HepG2 (cell line): ENCODE measurements around the gene MFSD11. TPM values are rescaled to one million over a fixed set of nuclear protein-coding genes. Genes with fewer than 3 reads are reported as not detected.

Source experiments
- ATAC-seq: fragments of 200-7000 bp; cut with Tn5 transposase; 3 replicates; pipeline ENCODE4 v1.9.1; 2020; ENCODE audit warnings: mild to moderate bottlenecking, moderate library complexity
- BruUV-seq: library from RNA; stranded (reverse); fragments of 400-500 nt; replicated peaks from 2 replicates; lab custom pipeline; 2021; lab: Mats Ljungman, UMichigan
- CTCF ChIA-PET: fragments of 300-600 bp; formaldehyde crosslinking; extraction: SDS; loops from one replicate; lab custom pipeline; 2021; ENCODE audit warnings: low total read pairs, inconsistent platforms, low intra/inter-chr PET ratio; lab: Yijun Ruan, JAX
- POLR2A ChIA-PET: fragments of 350-600 bp; sonication (Branson Sonifier 250); formaldehyde crosslinking; loops from one replicate; lab custom pipeline; 2020; ENCODE audit warnings: antibody characterized with exemption, inconsistent platforms; lab: Yijun Ruan, JAX
- DNase-seq: peaks from one replicate; pipeline ENCODE4 v3.0.0-alpha.2; 2015; ENCODE audit warnings: low spot score
- FAIRE-seq: peaks from 3 replicates; lab custom pipeline; 2011; peaks lifted over from hg19 to GRCh38; lab: Jason Lieb, UNC
- H2AFZ ChIP-seq: one replicate; pipeline ENCODE4 v1.6.1; 2011; ENCODE audit warnings: low read length, inconsistent platforms
- H3K27ac ChIP-seq: fragments of 300-600 bp; 3 replicates; pipeline ENCODE4 v1.8.0; 2011; ENCODE audit warnings: mixed run types, mild to moderate bottlenecking, mixed read lengths, low read length, inconsistent platforms; ENCODE audit not compliant: insufficient read depth; ENCODE audit errors: extremely low read length
- H3K27me3 ChIP-seq, 2 experiments: fragments of 200-600 bp in 1 of 2; 2 replicates in 1 of 2; 3 replicates in 1 of 2; pipeline versions ENCODE4 v1.6.0 to v1.8.0; 2011; ENCODE audit warnings: low read length in 2 of 2, mild to moderate bottlenecking in 2 of 2, moderate library complexity in 2 of 2, inconsistent platforms in 1 of 2; ENCODE audit not compliant: insufficient read depth in 2 of 2, control insufficient read depth in 1 of 2
- H3K36me3 ChIP-seq, 2 experiments: fragments of 200-600 bp in 1 of 2; replicated peaks in 1 of 2; 2 replicates in 1 of 2; 3 replicates in 1 of 2; pipeline versions ENCODE4 v1.5.1 to v1.8.0; 2011; ENCODE audit warnings: low read length in 2 of 2, inconsistent platforms in 1 of 2; ENCODE audit not compliant: insufficient read depth in 2 of 2, control insufficient read depth in 1 of 2
- H3K4me1 ChIP-seq: 2 replicates; pipeline ENCODE4 v1.5.1; 2012; ENCODE audit warnings: low read length, inconsistent platforms; ENCODE audit not compliant: insufficient read depth
- H3K4me2 ChIP-seq: 2 replicates; pipeline ENCODE4 v1.6.0; 2011; ENCODE audit warnings: low read depth, low read length, inconsistent platforms
- H3K4me3 ChIP-seq, 3 experiments: fragments of 200-600 bp in 1 of 3; sonication (generic), shearing (Covaris generic) in 1 of 3; replicated peaks in 1 of 3; 2 replicates each; pipeline ENCODE4 v1.5.1; 2011 to 2016; ENCODE audit warnings: low read length in 3 of 3, inconsistent platforms in 2 of 3, low read depth in 2 of 3, mild to moderate bottlenecking in 2 of 3, control low read depth in 1 of 3, mixed read lengths in 1 of 3; ENCODE audit not compliant: insufficient read depth in 1 of 3
- H3K79me2 ChIP-seq: one replicate; pipeline ENCODE4 v1.6.1; 2011; ENCODE audit warnings: low read length, inconsistent platforms; ENCODE audit not compliant: insufficient read depth
- H3K9ac ChIP-seq: 2 replicates; pipeline ENCODE4 v1.6.0; 2011; ENCODE audit warnings: mild to moderate bottlenecking, low read depth, low read length, inconsistent platforms; ENCODE audit not compliant: insufficient read depth
- H3K9me3 ChIP-seq: 2 replicates; pipeline ENCODE4 v1.5.1; 2012; ENCODE audit warnings: mild to moderate bottlenecking, low read length
- H4K20me1 ChIP-seq: 2 replicates; pipeline ENCODE4 v1.6.0; 2011; ENCODE audit warnings: inconsistent platforms, mild to moderate bottlenecking, low read length, moderate library complexity; ENCODE audit not compliant: insufficient read depth
- HDAC6 ChIP-seq: fragments of 200-600 bp; sonication (generic); IDR thresholded peaks from 2 replicates; pipeline ENCODE4 v1.7.0; 2017; ENCODE audit warnings: mild to moderate bottlenecking, antibody characterized with exemption, low read length, low read depth
- KDM5B ChIP-seq: sonication (generic); formaldehyde crosslinking; IDR thresholded peaks from 2 replicates; pipeline ENCODE4 v1.4.0; 2020; ENCODE audit warnings: missing genetic modification reagents, mild to moderate bottlenecking, borderline replicate concordance
- POLR2A ChIP-seq, 2 experiments: IDR thresholded peaks; 2 replicates each; pipeline ENCODE4 v1.6.1; 2011; ENCODE audit warnings: low read depth in 2 of 2, low read length in 2 of 2, mild to moderate bottlenecking in 1 of 2, moderate library complexity in 1 of 2; ENCODE audit not compliant: insufficient read depth in 1 of 2
- SRF ChIP-seq: IDR thresholded peaks from 2 replicates; pipeline ENCODE4 v1.6.1; 2011; ENCODE audit warnings: mild to moderate bottlenecking, low read depth, low read length, moderate library complexity
- ZNF550 ChIP-seq: sonication (generic); formaldehyde crosslinking; IDR thresholded peaks from 2 replicates; pipeline ENCODE4 v1.4.0; 2020; ENCODE audit warnings: mild to moderate bottlenecking, missing genetic modification reagents, borderline replicate concordance
- WGBS: methylation state at CpG from one replicate; pipeline ENCODE4 v1.1.6; 2017; ENCODE audit warnings: low lambda C conversion rate; 5-methylcytosine and 5-hydroxymethylcytosine counted together
- in situ Hi-C: cut with HindIII; loops from 2 replicates; pipeline ENCODE4 v1.10.0; 2017; ENCODE audit warnings: low pct_unique_long_range_greater_than_20kb; ENCODE audit not compliant: extremely low pct_ligation_motif_present
- intact Hi-C: fragments of 100-400 bp; cut with micrococcal nuclease; formaldehyde crosslinking; loops from one replicate; pipeline ENCODE4 v1.10.0; 2022; ENCODE audit not compliant: unreplicated experiment
- polyA plus RNA-seq, 8 experiments: library from polyadenylated mRNA; depleted of rRNA in 3 of 8; stranded (reverse) in 7 of 8; unstranded in 1 of 8; fragments of >200 nt; fragmentation: Illumina TruSeq in 4 of 8; extraction: Trizol in 4 of 8; gene quantifications; 2 replicates each; pipeline versions ENCODE4 v1.2.1 to v1.2.3, GENCODE V29; 2011 to 2016; ENCODE audit warnings: low read depth in 4 of 8, missing spikeins in 1 of 8, mixed read lengths in 1 of 8; ENCODE audit not compliant: insufficient read depth in 1 of 8
- total RNA-seq, 5 experiments: library from RNA; depleted of rRNA; stranded (reverse); fragments of >200 nt; fragmentation: Illumina TruSeq; extraction: Trizol; gene quantifications; 2 replicates each; pipeline ENCODE4 v1.2.3, GENCODE V29; 2016; ENCODE audit warnings: low read depth in 1 of 5
- TF ChIP-seq, protein P1 (sequence below): sonication (generic); formaldehyde crosslinking; IDR thresholded peaks from 2 replicates; pipeline ENCODE4 v1.4.0; 2020; ENCODE audit warnings: missing genetic modification reagents, mild to moderate bottlenecking, borderline replicate concordance

MFSD11 gene
- total and polyA plus RNA-seq, 2 of the 13 experiments (the other 11 are each of a cell fraction or from before 2014, with no cell fraction given), result 26.1 to 36.3 TPM

DNA sequence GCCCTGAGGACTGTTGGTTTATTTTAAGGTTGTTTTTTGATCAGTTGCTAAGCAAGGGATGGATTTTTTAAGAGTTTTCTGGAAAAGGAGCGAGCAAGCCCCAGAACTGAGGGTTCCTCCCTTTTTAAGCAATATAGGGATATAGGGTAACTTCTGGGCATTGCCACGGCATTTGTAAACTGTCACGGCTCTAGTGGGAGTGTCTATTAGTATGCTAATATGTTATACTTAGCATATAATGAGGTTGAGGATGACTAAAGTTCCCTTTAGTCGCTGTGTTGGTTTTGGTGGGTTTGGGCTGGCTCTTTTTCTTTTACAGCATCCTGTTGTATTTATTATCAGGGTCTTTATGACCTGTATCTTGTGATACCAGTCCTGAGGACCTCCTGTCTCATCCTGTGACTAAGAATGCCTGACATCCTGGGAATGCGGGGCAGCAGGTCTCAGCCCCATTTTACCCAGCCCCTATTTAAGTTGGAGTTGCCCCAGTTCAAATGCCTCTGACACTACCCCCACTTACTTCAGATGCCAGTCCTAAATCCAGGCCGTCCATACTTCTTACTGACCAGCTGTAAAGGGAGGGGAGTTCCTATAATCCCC lies 59.4 kb downstream of the MFSD11 start:
- intact Hi-C loops, result no loop called here
- Histone ChIP-seq H3K4me1 (no peaks in the 10 kb centered on the region), H3K9me3 (no peaks in the 10 kb centered on the region), H2AFZ (no peak overlapping the region)
- no TSS peak for BruUV-seq
- TF ChIP-seq, protein P1, sequence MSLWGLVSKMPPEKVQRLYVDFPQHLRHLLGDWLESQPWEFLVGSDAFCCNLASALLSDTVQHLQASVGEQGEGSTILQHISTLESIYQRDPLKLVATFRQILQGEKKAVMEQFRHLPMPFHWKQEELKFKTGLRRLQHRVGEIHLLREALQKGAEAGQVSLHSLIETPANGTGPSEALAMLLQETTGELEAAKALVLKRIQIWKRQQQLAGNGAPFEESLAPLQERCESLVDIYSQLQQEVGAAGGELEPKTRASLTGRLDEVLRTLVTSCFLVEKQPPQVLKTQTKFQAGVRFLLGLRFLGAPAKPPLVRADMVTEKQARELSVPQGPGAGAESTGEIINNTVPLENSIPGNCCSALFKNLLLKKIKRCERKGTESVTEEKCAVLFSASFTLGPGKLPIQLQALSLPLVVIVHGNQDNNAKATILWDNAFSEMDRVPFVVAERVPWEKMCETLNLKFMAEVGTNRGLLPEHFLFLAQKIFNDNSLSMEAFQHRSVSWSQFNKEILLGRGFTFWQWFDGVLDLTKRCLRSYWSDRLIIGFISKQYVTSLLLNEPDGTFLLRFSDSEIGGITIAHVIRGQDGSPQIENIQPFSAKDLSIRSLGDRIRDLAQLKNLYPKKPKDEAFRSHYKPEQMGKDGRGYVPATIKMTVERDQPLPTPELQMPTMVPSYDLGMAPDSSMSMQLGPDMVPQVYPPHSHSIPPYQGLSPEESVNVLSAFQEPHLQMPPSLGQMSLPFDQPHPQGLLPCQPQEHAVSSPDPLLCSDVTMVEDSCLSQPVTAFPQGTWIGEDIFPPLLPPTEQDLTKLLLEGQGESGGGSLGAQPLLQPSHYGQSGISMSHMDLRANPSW (CRISPR knock-in tag), result no peak
- no peak for TF ChIP-seq ZNF550 (CRISPR knock-in tag)
- no peak for TF ChIP-seq KDM5B
- TF ChIP-seq HDAC6, result no peak
- no peak for TF ChIP-seq POLR2A (IDR thresholded peaks at IDR 0.05; ENCODE audit: insufficient read depth in 1 of 2, low read depth in 2 of 2, low read length in 2 of 2)
- TF ChIP-seq SRF, result no peak
- TF ChIP-seq, all 625 proteins: peak for 0
- H3K27ac ChIP-seq, result no peak overlapping the region
- no peaks in the 10 kb centered on the region for H3K27me3 ChIP-seq
- ATAC-seq (no peak), FAIRE-seq (no peak), DNase-seq (no peak)
- POLR2A ChIA-PET, result no interaction called here
- CTCF ChIA-PET, result no interaction called here
- H4K20me1 ChIP-seq, result no peaks in the 10 kb centered on the region
- no peaks in the 10 kb centered on the region for H3K79me2 ChIP-seq
- in situ Hi-C loops, result no loop called here
- no peak overlapping the region for H3K4me3 ChIP-seq
- H3K9ac ChIP-seq, result no peak overlapping the region
- 44% methylated on average over 6 of the region's 6 CpGs for WGBS
- no peak overlapping the region for H3K4me2 ChIP-seq
- H3K36me3 ChIP-seq, result no peaks in the 10 kb centered on the region
